ENCODE data around the gene FMC1. TPM values are rescaled to one million over a fixed set of nuclear protein-coding genes. Genes with fewer than 3 reads are reported as not detected.

FMC1 gene
- total RNA-seq, 3 donors from 2014 or later: 12.3 to 17.3 (median 16.1) TPM

DNA sequence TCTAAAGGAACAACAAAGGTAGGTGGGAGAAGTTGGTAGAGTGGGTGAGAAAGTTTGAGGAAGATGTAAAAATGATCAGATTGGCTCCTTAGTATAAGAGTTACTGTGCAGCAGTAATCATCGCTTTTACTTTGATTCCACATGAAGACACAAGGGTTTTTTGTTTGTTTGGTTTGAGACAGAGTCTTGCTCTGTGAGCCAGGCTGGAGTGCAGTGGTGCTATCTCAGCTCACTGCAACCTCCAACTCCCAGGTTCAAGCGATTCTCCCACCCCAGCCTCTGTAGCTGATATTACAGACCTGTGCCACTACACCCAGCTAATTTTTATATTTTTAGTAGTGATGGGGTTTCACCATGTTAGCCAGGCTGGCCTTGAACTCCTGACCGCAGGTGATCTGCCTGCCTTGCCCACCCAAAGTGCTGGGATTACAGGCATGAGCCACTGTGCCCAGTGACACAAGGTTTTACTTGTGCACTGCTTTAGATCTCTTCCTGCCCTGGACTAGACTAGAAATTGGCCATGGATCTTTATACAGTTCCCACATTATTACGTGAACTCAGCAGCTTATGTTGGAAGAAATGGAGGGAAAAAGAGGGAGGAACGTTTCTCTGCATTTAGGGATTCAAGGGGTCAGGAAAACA, 29.3 kb downstream of the FMC1 start:
- TF ChIP-seq CTCF (IDR thresholded peaks at IDR 0.05): no peak
- H3K9me3 ChIP-seq: no peaks in the 10 kb centered on the region
- intact Hi-C loops (cut with DNase I, micrococcal nuclease): no loop called here
- H3K4me1 ChIP-seq (ENCODE audit: low read depth): no peaks in the 10 kb centered on the region
- H3K36me3 ChIP-seq (ENCODE audit: low read depth): no peaks in the 10 kb centered on the region
- H3K4me3 ChIP-seq: no peak overlapping the region
- ATAC-seq (no peak), DNase-seq (no peak)

GRCh38 chr7:139370943-139371313, 29.8 kb downstream of the FMC1 start:
- Histone ChIP-seq H3K9me3 (no peaks in the 10 kb centered on the region), H3K4me3 (no peak overlapping the region), H3K4me1 (ENCODE audit: low read depth) (no peaks in the 10 kb centered on the region), H3K36me3 (ENCODE audit: low read depth) (no peaks in the 10 kb centered on the region)
- intact Hi-C loops (cut with DNase I, micrococcal nuclease): no loop called here
- DNase-seq (no peak), ATAC-seq (no peak)
- TF ChIP-seq CTCF (IDR thresholded peaks at IDR 0.05): no peak

DNA sequence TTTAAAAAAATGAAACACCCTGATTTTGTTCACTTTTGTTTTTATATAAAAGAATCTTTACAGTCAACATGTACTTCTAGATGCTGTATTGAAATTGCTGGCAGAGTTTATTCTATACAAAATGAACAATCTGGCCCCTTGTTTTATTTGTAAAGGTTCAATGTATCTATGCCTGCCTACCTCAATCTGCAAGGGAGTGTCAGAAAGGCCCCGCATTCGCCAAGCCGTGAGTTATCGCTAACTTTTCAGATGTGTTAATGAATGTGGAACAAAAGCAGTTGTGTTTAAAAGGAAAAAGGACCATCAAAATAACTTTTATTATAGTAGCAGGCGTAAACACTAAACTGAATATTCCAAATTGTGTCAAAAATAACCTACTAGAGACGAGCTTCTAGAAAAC, 33.1 kb downstream of the FMC1 start:
- intact Hi-C loops (cut with DNase I, micrococcal nuclease): no loop called here
- Histone ChIP-seq H3K4me3 (no peak overlapping the region), H3K36me3 (ENCODE audit: low read depth) (no peaks in the 10 kb centered on the region), H3K4me1 (ENCODE audit: low read depth) (no peaks in the 10 kb centered on the region), H3K9me3 (no peaks in the 10 kb centered on the region)
- no peak for ATAC-seq
- no peak for TF ChIP-seq CTCF (IDR thresholded peaks at IDR 0.05)
- DNase-seq: no peak

DNA sequence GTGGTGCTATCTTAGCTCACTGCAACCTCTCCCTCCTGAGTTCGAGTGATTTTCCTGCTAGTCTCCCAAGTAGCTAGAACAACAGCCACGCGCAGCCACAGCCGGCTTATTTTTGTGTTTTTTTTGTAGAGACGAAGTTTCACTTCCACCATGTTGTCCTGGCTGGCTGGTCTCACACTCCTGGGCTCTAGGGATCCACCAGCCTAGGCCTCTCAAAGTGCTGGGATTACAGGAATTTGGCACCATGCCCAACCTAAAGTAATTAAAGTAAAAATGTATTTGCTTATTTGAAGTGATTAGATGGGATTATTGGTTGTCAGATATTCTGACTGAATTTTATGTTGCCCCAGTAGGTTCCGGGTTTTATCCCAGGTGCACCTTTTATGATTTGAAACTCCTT, 41.3 kb downstream of the FMC1 start:
- ATAC-seq: no peak
- peaks cover 6% of the 10 kb centered on the region for H3K36me3 ChIP-seq (ENCODE audit: low read depth)
- DNase-seq: no peak
- no peak for TF ChIP-seq CTCF (IDR thresholded peaks at IDR 0.05)
- no peaks in the 10 kb centered on the region for H3K9me3 ChIP-seq
- intact Hi-C loops (cut with DNase I, micrococcal nuclease): no loop called here
- H3K4me3 ChIP-seq: no peak overlapping the region
- no peaks in the 10 kb centered on the region for H3K4me1 ChIP-seq (ENCODE audit: low read depth)

- intact Hi-C loops (cut with DNase I, micrococcal nuclease): no loop called here
- Histone ChIP-seq H3K4me3 (no peak overlapping the region), H3K36me3 (ENCODE audit: low read depth) (peaks cover 4% of the 10 kb centered on the region), H3K4me1 (ENCODE audit: low read depth) (no peaks in the 10 kb centered on the region), H3K9me3 (no peaks in the 10 kb centered on the region)
- ATAC-seq (no peak), DNase-seq (no peak)
- TF ChIP-seq CTCF (IDR thresholded peaks at IDR 0.05): no peak
Measured at GRCh38 chr7:139384611-139385010, 43.5 kb downstream of the FMC1 start.

- no peaks in the 10 kb centered on the region for H3K36me3 ChIP-seq (ENCODE audit: low read depth)
- ATAC-seq: no peak
- H3K4me1 ChIP-seq (ENCODE audit: low read depth): no peaks in the 10 kb centered on the region
- no peak for TF ChIP-seq CTCF (IDR thresholded peaks at IDR 0.05)
- no peaks in the 10 kb centered on the region for H3K9me3 ChIP-seq
- intact Hi-C loops (cut with DNase I, micrococcal nuclease): no loop called here
- no peak overlapping the region for H3K4me3 ChIP-seq
- no peak for DNase-seq
Measured at GRCh38 chr7:139387594-139387993, 46.5 kb downstream of the FMC1 start.
